ENCODE results near the gene STEAP2. TPM values are rescaled to one million over a fixed set of nuclear protein-coding genes. Genes with fewer than 3 reads are reported as not detected.
"Not testable (repeated sequence)": the region's sequence is repeated elsewhere in the genome, so short reads cannot be mapped to it uniquely, and the experiment has no call there.

Gene STEAP2
- total RNA-seq, 4 donors from 2014 or later = 17.3 to 61.5 (median 20.6) TPM

DNA sequence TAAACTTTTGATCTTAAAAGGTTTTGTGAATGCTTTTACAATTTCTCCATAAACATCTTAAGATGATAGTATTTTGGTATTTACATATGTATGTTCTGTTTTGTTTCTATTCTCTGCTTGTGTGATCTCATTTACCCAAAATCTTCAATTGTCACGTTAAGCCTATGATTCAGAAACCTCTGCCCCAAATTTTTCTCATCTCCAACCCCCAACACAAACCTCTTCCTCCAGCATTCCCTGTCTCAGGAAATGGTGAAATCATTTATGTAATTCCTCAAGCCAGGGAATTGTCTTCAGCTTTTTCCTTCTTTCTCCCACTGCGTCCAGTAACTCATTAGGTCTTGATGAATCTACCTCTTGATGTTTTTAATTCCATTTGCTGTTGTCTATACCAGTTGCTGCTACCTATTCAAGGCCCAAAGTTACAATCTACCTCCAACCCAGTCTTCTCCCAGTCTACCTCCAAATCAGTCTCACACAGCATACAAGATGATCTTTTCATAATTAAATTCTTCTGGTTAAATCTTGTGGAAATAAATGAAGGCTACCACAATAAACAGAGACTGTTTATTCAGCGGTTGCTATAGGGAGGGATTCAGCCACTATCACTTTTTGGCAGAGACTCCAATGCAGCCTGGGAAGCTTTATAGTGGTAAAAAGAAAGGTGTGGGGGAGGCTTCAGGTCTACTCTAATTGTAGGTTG, 39.2 kb downstream of the STEAP2 start:
- Histone ChIP-seq H3K27me3 (no peaks in the 10 kb centered on the region), H3K4me3 (no peak overlapping the region), H3K9me3 (no peaks in the 10 kb centered on the region), H3K36me3 (no peaks in the 10 kb centered on the region), H3K27ac (peak overlapping the region in 2 of 4 donors; percentile 20 to 23), H3K4me1 (peaks cover 0 to 5% (median 2%) of the 10 kb centered on the region in 4 donors)
- TF ChIP-seq POLR2A (IDR thresholded peaks at IDR 0.05) (no peak), EP300 (IDR thresholded peaks at IDR 0.05) (peak in 1 of 2 donors; percentile 9)
- TF ChIP-seq, protein P1, sequence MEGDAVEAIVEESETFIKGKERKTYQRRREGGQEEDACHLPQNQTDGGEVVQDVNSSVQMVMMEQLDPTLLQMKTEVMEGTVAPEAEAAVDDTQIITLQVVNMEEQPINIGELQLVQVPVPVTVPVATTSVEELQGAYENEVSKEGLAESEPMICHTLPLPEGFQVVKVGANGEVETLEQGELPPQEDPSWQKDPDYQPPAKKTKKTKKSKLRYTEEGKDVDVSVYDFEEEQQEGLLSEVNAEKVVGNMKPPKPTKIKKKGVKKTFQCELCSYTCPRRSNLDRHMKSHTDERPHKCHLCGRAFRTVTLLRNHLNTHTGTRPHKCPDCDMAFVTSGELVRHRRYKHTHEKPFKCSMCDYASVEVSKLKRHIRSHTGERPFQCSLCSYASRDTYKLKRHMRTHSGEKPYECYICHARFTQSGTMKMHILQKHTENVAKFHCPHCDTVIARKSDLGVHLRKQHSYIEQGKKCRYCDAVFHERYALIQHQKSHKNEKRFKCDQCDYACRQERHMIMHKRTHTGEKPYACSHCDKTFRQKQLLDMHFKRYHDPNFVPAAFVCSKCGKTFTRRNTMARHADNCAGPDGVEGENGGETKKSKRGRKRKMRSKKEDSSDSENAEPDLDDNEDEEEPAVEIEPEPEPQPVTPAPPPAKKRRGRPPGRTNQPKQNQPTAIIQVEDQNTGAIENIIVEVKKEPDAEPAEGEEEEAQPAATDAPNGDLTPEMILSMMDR (IDR thresholded peaks at IDR 0.05) = no peak
- no peak for DNase-seq (ENCODE audit: low spot score in 2 of 2)
- WGBS, 2 donors = 53 to 70% methylated on average over 3 of the region's 3 CpGs

DNA sequence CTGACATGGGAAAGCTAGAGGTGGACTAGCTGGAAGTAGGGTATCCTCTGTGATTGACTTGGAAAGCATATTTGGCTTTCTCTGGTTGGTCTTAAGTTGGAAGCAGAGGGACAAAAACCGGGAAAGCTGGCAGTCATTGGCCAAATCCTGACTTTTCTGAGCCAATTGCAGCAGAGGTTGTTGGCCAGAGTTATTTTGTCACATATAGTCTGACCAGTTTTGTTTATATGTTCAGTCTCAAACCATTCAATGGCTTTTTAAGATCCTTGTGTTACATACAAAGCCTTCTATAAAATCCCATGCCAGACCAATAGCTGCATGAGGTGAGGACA, 39.7 kb downstream of the STEAP2 start:
- 71 to 75% methylated on average over 1 of the region's 1 CpG for WGBS, 2 donors
- TF ChIP-seq EP300 (IDR thresholded peaks at IDR 0.05) (no peak), POLR2A (IDR thresholded peaks at IDR 0.05) (no peak)
- TF ChIP-seq, protein P1 (IDR thresholded peaks at IDR 0.05) = no peak
- DNase-seq (ENCODE audit: low spot score in 2 of 2) = no peak
- Histone ChIP-seq H3K9me3 (no peaks in the 10 kb centered on the region), H3K27me3 (no peaks in the 10 kb centered on the region), H3K27ac (peak overlapping the region in 1 of 4 donors; percentile 20), H3K4me3 (no peak overlapping the region), H3K36me3 (no peaks in the 10 kb centered on the region), H3K4me1 (peaks cover 0 to 3% (median 0%) of the 10 kb centered on the region in 4 donors)

DNA sequence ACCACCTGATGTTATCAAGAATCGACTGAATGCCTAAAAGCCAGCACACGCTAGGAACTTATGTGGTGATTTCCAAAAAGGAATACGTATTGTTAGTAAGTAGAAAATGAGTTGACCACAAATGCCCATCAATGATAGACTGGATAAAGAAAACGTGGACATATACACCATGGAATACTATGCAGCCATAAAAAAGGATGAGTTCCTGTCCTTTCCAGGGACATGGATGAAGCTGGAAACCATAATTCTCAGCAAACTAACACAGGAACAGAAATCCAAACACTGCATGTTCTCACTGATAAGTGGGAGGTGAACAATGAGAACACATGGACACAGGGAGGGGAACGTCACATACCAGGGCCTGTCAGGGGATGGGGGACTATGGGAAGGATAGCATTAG, 44.5 kb downstream of the STEAP2 start:
- not testable (repeated sequence) for H3K9me3 ChIP-seq; H3K4me1 ChIP-seq; H3K4me3 ChIP-seq; H3K27ac ChIP-seq; H3K36me3 ChIP-seq; H3K27me3 ChIP-seq; DNase-seq (ENCODE audit: low spot score in 2 of 2)
- WGBS, 2 donors = 93 to 96% methylated on average over 5 of the region's 5 CpGs

DNA sequence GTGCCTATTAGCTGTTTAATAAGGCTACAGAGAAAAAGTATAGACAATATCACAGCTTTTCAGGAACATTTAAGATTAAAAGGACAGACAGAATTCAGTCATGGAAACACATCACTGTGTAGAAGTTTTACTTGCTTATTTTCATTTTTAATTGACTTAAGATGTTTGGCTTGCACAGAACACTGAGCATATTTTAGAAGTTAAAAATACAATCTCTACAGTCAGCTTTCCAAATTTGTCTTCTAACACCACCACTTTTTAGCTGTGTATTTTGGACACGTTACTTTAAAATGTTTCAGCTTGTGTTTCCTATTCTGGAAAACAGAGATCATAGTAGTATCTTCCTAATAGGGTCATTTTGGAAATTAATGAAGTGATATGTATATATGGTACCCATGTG, 45.2 kb downstream of the STEAP2 start:
- H3K36me3 ChIP-seq = no peaks in the 10 kb centered on the region
- no peaks in the 10 kb centered on the region for H3K27me3 ChIP-seq
- H3K27ac ChIP-seq = no peak overlapping the region
- H3K4me3 ChIP-seq = no peak overlapping the region
- TF ChIP-seq, protein P1 (IDR thresholded peaks at IDR 0.05) = no peak
- no peak for TF ChIP-seq EP300 (IDR thresholded peaks at IDR 0.05)
- WGBS, 2 donors = 50 to 80% methylated on average over 1 of the region's 1 CpG
- no peaks in the 10 kb centered on the region for H3K4me1 ChIP-seq
- no peaks in the 10 kb centered on the region for H3K9me3 ChIP-seq
- no peak for DNase-seq (ENCODE audit: low spot score in 2 of 2)

DNA sequence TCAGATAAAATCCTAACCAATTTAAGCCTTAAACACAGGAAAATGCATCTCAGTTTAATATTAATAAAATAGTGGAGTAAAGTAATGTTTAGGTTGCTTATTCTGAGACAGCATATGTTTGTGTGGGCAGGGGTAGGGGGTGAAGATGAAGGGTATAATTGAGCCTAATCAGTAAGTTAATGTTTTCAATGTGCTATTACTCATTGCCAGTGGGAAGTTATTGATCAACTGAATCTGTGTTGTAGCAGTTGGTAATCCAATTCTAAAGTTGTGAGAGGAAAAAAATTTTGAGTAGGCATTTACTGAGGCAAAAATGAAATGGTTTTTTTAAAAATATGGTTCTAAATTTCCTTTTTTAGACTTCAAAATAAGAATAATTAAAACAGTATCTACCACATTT, 49.9 kb downstream of the STEAP2 start:
- TF ChIP-seq POLR2A (IDR thresholded peaks at IDR 0.05) = no peak
- TF ChIP-seq, protein P1 (IDR thresholded peaks at IDR 0.05) = no peak
- TF ChIP-seq EP300 (IDR thresholded peaks at IDR 0.05) = no peak
- H3K27ac ChIP-seq = no peak overlapping the region
- no peaks in the 10 kb centered on the region for H3K27me3 ChIP-seq
- no peaks in the 10 kb centered on the region for H3K9me3 ChIP-seq
- H3K4me1 ChIP-seq = no peaks in the 10 kb centered on the region
- H3K4me3 ChIP-seq = no peak overlapping the region
- no peak for DNase-seq (ENCODE audit: low spot score in 2 of 2)
- no peaks in the 10 kb centered on the region for H3K36me3 ChIP-seq

DNA sequence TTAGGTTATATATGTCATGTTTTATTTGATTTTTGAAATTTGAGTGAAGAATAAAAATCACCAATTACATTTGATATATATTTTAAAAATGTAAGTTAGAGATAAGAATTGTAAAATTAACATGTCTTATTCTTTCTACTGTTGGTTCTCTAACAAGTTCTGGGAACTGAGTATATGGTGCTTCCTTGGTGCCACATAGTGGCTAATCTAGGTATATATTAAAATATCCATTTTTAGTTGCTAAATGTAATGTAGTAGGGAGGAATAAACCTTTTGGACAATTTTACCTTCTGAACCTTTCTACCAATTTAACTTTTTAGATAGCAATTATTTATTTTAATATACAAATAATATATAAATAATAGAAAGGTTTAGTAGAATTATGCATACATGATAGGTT, 50.9 kb downstream of the STEAP2 start:
- H3K4me3 ChIP-seq = no peak overlapping the region
- H3K9me3 ChIP-seq = no peaks in the 10 kb centered on the region
- H3K27me3 ChIP-seq = no peaks in the 10 kb centered on the region
- H3K4me1 ChIP-seq = no peaks in the 10 kb centered on the region
- TF ChIP-seq EP300 (IDR thresholded peaks at IDR 0.05) (no peak), POLR2A (IDR thresholded peaks at IDR 0.05) (no peak)
- TF ChIP-seq, protein P1 (IDR thresholded peaks at IDR 0.05) = peak; percentile 26 to 53 (median 33)
- no peaks in the 10 kb centered on the region for H3K36me3 ChIP-seq
- no peak overlapping the region for H3K27ac ChIP-seq
- no peak for DNase-seq (ENCODE audit: low spot score in 2 of 2)
